CD14-positive monocyte (primary cell): ENCODE results near the gene EBP. TPM values are rescaled to one million over a fixed set of nuclear protein-coding genes. Genes with fewer than 3 reads are reported as not detected.
"Not testable (repeated sequence)": the region's sequence is repeated elsewhere in the genome, so short reads cannot be mapped to it uniquely, and the experiment has no call there.

Source experiments
- DNase-seq, 3 donors: peaks; one replicate each; pipeline ENCODE4 v3.0.0-alpha.2; 2011 to 2022
- H2AFZ ChIP-seq: 2 replicates; pipeline ENCODE4 v1.6.0; 2012; ENCODE audit warnings: mild to moderate bottlenecking, low read depth, low read length, inconsistent platforms; ENCODE audit not compliant: insufficient read depth, poor library complexity, severe bottlenecking
- H3K27ac ChIP-seq, 2 donors: 1 replicate in 1 of 2; 2 replicates in 1 of 2; pipeline ENCODE4 v1.5.1; 2012 to 2013; ENCODE audit warnings: low read length in 2 of 2, control low read depth in 1 of 2, inconsistent platforms in 1 of 2, low read depth in 1 of 2, mild to moderate bottlenecking in 1 of 2
- H3K27me3 ChIP-seq, 2 donors: one replicate each; pipeline versions ENCODE4 v1.6.0 to v1.6.1; 2011 to 2013; ENCODE audit warnings: low read length in 2 of 2; ENCODE audit not compliant: control insufficient read depth in 2 of 2, insufficient read depth in 2 of 2
- H3K36me3 ChIP-seq, 2 donors: replicated peaks in 1 of 2; 1 replicate in 1 of 2; 2 replicates in 1 of 2; pipeline versions ENCODE4 v1.5.1 to v1.6.1; 2012 to 2013; ENCODE audit warnings: low read length in 2 of 2, control low read depth in 1 of 2, inconsistent platforms in 1 of 2, mild to moderate bottlenecking in 1 of 2; ENCODE audit not compliant: insufficient read depth in 2 of 2, control insufficient read depth in 1 of 2
- H3K4me1 ChIP-seq, 2 donors: 1 replicate in 1 of 2; 2 replicates in 1 of 2; pipeline versions ENCODE4 v1.5.1 to v1.6.1; 2012 to 2013; ENCODE audit warnings: low read length in 2 of 2, control low read depth in 1 of 2, inconsistent platforms in 1 of 2, mild to moderate bottlenecking in 1 of 2, moderate library complexity in 1 of 2; ENCODE audit not compliant: insufficient read depth in 2 of 2, control insufficient read depth in 1 of 2
- H3K4me2 ChIP-seq: replicated peaks from 2 replicates; pipeline ENCODE3; 2012; ENCODE audit warnings: low read length, moderate library complexity, mild to moderate bottlenecking; ENCODE audit not compliant: poor library complexity, severe bottlenecking; ENCODE audit errors: extremely low read depth
- H3K4me3 ChIP-seq, 3 experiments: fragments of 200-600 bp in 1 of 3; sonication (generic) in 1 of 3; replicated peaks in 1 of 3; 1 replicate in 2 of 3; 2 replicates in 1 of 3; pipeline ENCODE4 v1.5.1; 2011 to 2013; ENCODE audit warnings: low read length in 3 of 3, mild to moderate bottlenecking in 3 of 3, control low read depth in 2 of 3, low read depth in 2 of 3, inconsistent platforms in 1 of 3, moderate library complexity in 1 of 3
- H3K79me2 ChIP-seq: 2 replicates; pipeline ENCODE4 v1.6.0; 2012; ENCODE audit warnings: mild to moderate bottlenecking, control low read depth, inconsistent platforms, low read length, moderate library complexity; ENCODE audit not compliant: insufficient read depth
- H3K9ac ChIP-seq: 2 replicates; pipeline ENCODE4 v1.6.0; 2017; ENCODE audit warnings: low read length, mild to moderate bottlenecking; ENCODE audit not compliant: insufficient read depth, poor library complexity, severe bottlenecking
- H3K9me3 ChIP-seq, 2 donors: replicated peaks in 1 of 2; 1 replicate in 1 of 2; 2 replicates in 1 of 2; pipeline versions ENCODE4 v1.5.1 to v1.6.1; 2012 to 2013; ENCODE audit warnings: low read length in 2 of 2, control low read depth in 1 of 2; ENCODE audit not compliant: control insufficient read depth in 1 of 2, insufficient read depth in 1 of 2
- H4K20me1 ChIP-seq: 2 replicates; pipeline ENCODE4 v1.6.0; 2012; ENCODE audit warnings: mild to moderate bottlenecking, low read length, control low read depth, moderate library complexity; ENCODE audit not compliant: insufficient read depth
- H3K27ac Mint-ChIP-seq, 7 donors: one replicate each; pipeline ENCODE4 v1.8.0; 2020; ENCODE audit warnings: mild to moderate bottlenecking in 7 of 7, mixed read lengths in 7 of 7, moderate library complexity in 6 of 7, inconsistent platforms in 2 of 7
- H3K27me3 Mint-ChIP-seq, 3 donors: one replicate each; pipeline ENCODE4 v1.8.0; 2021 to 2022; ENCODE audit warnings: low read depth in 3 of 3, mild to moderate bottlenecking in 3 of 3, mixed read lengths in 3 of 3, moderate library complexity in 3 of 3, inconsistent platforms in 1 of 3
- H3K36me3 Mint-ChIP-seq, 2 donors: one replicate each; pipeline ENCODE4 v1.8.0; 2020; ENCODE audit warnings: mixed read lengths in 2 of 2, inconsistent platforms in 1 of 2, mild to moderate bottlenecking in 1 of 2
- H3K4me1 Mint-ChIP-seq: one replicate; pipeline ENCODE4 v1.8.0; 2020; ENCODE audit warnings: mild to moderate bottlenecking, mixed read lengths
- H3K4me3 Mint-ChIP-seq, 2 donors: one replicate each; pipeline ENCODE4 v1.8.0; 2020; ENCODE audit warnings: mild to moderate bottlenecking in 2 of 2, mixed read lengths in 2 of 2, moderate library complexity in 1 of 2
- H3K9me3 Mint-ChIP-seq, 7 donors: one replicate each; pipeline ENCODE4 v1.8.0; 2020 to 2022; ENCODE audit warnings: mixed read lengths in 7 of 7, mild to moderate bottlenecking in 6 of 7, moderate library complexity in 6 of 7, inconsistent platforms in 2 of 7
- WGBS: methylation state at CpG from one replicate; pipeline ENCODE4 v1.1.5; 2013; ENCODE audit warnings: missing lambda C conversion rate; ENCODE audit not compliant: insufficient coverage; 5-methylcytosine and 5-hydroxymethylcytosine counted together
- intact Hi-C, 2 donors: fragments of 100-400 bp; cut with micrococcal nuclease; formaldehyde crosslinking; loops; one replicate each; pipeline versions ENCODE4 v1.15.0 to v1.15.1; 2023
- polyA plus RNA-seq, 3 donors: library from polyadenylated mRNA; depleted of rRNA in 1 of 3; unstranded in 2 of 3; stranded (reverse) in 1 of 3; fragments of 300-500 nt in 2 of 3; fragments of >200 nt in 1 of 3; fragmentation: Illumina TruSeq in 2 of 3; gene quantifications; 1 replicate in 2 of 3; 2 replicates in 1 of 3; pipeline ENCODE4 v1.2.3, GENCODE V29; 2012 to 2021
- TF ChIP-seq, protein P1 (sequence below): fragments of 200-600 bp; IDR thresholded peaks from one replicate; pipeline ENCODE4 v1.8.0; 2022; ENCODE audit warnings: antibody characterized with exemption, mild to moderate bottlenecking

EBP gene
- polyA plus RNA-seq, 3 donors = 47.2 to 59.5 (median 47.4) TPM

DNA sequence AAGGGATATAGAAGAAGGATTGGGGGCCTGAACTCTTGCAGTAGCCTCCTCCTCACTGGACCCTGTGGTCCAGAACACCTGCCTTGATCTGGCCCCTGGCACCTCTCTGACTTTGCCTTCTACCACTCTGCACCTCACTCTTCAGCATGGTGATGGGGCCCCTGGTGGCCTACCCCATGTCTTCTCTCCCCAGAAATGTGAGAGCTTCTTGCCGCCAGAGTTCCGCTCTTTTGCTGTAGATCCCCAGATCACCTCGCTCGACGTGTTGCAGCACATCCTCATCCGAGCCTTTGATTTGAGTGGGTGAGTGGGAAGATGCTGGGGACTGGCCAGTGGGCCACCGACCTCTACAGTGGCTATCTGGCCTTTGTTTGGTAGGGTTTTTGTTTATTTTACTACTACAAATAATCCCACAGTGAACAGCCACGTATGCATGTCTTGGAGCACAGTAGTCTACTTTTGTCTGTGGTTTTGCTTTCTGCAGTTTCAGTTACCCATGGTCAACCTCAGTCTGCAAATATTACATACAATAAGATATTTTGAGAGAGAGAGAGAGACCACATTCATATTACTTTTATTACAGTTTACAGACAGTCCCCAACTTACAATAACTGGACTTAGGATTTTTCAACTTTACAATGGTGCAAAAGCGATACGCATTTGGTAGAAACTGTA lies 19.7 kb downstream of the EBP start:
- Histone ChIP-seq H3K27ac (peak overlapping the region in 1 of 2 donors; percentile 4), H2AFZ (no peak overlapping the region), H3K4me1 (peaks cover 19 to 30% of the 10 kb centered on the region in 2 donors), H3K9me3 (no peaks in the 10 kb centered on the region), H4K20me1 (no peaks in the 10 kb centered on the region), H3K9ac (no peak overlapping the region), H3K79me2 (peaks cover 4% of the 10 kb centered on the region), H3K4me2 (no peak overlapping the region), H3K36me3 (peaks cover 15 to 21% of the 10 kb centered on the region in 2 donors), H3K4me3 (no peak overlapping the region), H3K27me3 (no peaks in the 10 kb centered on the region)
- H3K36me3 Mint-ChIP-seq = peaks cover 15 to 34% of the 10 kb centered on the region in 2 donors
- no CpG with 5 or more reads among the region's 10 CpGs for WGBS
- H3K27me3 Mint-ChIP-seq = peaks cover 0 to 6% (median 2%) of the 10 kb centered on the region in 3 donors
- peaks cover 0 to 10% (median 6%) of the 10 kb centered on the region in 7 donors for H3K9me3 Mint-ChIP-seq
- intact Hi-C loops = no loop called here
- no peak for DNase-seq
- peaks cover 18% of the 10 kb centered on the region for H3K4me1 Mint-ChIP-seq
- H3K4me3 Mint-ChIP-seq = no peak overlapping the region
- TF ChIP-seq, protein P1, sequence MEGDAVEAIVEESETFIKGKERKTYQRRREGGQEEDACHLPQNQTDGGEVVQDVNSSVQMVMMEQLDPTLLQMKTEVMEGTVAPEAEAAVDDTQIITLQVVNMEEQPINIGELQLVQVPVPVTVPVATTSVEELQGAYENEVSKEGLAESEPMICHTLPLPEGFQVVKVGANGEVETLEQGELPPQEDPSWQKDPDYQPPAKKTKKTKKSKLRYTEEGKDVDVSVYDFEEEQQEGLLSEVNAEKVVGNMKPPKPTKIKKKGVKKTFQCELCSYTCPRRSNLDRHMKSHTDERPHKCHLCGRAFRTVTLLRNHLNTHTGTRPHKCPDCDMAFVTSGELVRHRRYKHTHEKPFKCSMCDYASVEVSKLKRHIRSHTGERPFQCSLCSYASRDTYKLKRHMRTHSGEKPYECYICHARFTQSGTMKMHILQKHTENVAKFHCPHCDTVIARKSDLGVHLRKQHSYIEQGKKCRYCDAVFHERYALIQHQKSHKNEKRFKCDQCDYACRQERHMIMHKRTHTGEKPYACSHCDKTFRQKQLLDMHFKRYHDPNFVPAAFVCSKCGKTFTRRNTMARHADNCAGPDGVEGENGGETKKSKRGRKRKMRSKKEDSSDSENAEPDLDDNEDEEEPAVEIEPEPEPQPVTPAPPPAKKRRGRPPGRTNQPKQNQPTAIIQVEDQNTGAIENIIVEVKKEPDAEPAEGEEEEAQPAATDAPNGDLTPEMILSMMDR = no peak
- peak overlapping the region in 6 of 7 donors; percentile 15 to 89 (median 48) for H3K27ac Mint-ChIP-seq

DNA sequence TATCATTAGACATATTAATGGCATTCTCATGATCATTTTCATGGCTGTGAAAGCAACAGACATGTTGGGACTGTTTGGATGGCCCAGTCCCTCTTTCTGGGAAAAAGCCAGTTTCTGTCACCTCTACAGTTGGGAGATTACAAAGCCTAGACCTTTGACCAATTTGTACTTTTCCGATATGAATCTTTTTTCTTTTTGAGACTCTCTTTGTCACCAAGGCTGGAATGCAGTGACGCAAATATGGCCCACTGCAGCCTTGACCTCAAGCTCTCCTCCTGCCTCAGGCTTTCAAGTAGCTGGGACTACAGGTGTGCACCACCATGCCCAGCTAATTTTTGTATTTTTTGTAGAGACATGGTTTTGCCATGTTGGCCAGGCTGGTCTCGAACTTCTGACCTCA lies 27.3 kb downstream of the EBP start:
- Mint-ChIP-seq H3K27ac (no peak overlapping the region), H3K4me3 (no peak overlapping the region), H3K36me3 (peaks cover 25 to 39% of the 10 kb centered on the region in 2 donors), H3K9me3 (peaks cover 0 to 7% (median 0%) of the 10 kb centered on the region in 7 donors), H3K4me1 (peaks cover 16% of the 10 kb centered on the region), H3K27me3 (peaks cover 0 to 8% (median 0%) of the 10 kb centered on the region in 3 donors)
- no peak for DNase-seq
- Histone ChIP-seq H3K4me3 (no peak overlapping the region), H3K4me2 (no peak overlapping the region), H2AFZ (no peak overlapping the region), H3K9ac (no peak overlapping the region), H3K4me1 (peaks cover 5 to 15% of the 10 kb centered on the region in 2 donors), H3K27me3 (no peaks in the 10 kb centered on the region), H3K27ac (no peak overlapping the region), H3K36me3 (peaks cover 13 to 29% of the 10 kb centered on the region in 2 donors), H3K79me2 (no peaks in the 10 kb centered on the region), H4K20me1 (no peaks in the 10 kb centered on the region), H3K9me3 (no peaks in the 10 kb centered on the region)
- WGBS = 100% methylated on average over 1 of the region's 3 CpGs
- TF ChIP-seq, protein P1 = no peak
- intact Hi-C loops = no loop called here

DNA sequence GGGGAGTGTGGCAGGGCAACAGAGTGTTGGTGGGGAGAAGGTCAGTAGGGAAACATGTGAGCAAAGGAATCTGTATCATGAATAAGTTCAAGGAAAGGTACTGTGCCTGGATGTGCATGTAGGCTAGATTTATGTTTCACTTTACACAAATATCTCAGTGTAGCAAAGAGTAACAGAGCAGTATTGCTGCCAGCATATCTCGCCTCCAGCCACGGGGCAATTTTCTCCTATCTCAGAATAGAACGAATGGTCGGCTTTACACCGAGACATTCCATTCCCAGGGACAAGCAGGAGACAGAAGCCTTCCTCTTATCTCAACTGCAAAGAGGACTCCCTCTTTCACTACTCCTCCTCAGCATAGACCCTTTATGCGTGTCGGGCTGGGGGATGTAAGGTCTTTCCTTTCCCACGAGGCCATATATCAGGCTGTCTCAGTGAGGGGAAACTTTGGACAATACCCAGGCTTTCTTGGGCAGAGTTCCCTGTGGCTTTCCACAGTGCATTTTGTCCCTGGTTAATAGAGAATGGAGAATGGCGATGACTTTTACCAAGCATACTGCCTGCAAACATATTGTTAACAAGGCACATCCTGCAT lies 34.2 kb downstream of the EBP start:
- H2AFZ ChIP-seq, intact Hi-C loops, H3K4me3 Mint-ChIP-seq, H3K27ac ChIP-seq, H3K9me3 ChIP-seq, H3K27ac Mint-ChIP-seq, H3K4me2 ChIP-seq, H3K9me3 Mint-ChIP-seq, H3K79me2 ChIP-seq, H3K4me1 ChIP-seq, H3K9ac ChIP-seq, H3K4me1 Mint-ChIP-seq, H4K20me1 ChIP-seq, H3K4me3 ChIP-seq, DNase-seq, H3K27me3 ChIP-seq: not testable (repeated sequence)
- no CpG with 5 or more reads among the region's 9 CpGs for WGBS
- peaks cover 30 to 49% of the 10 kb centered on the region in 2 donors for H3K36me3 ChIP-seq
- Mint-ChIP-seq H3K36me3 (peaks cover 40 to 54% of the 10 kb centered on the region in 2 donors), H3K27me3 (peaks cover 0 to 19% (median 0%) of the 10 kb centered on the region in 3 donors)
